ENCODE data around the gene TGFB2. TPM values are rescaled to one million over a fixed set of nuclear protein-coding genes. Genes with fewer than 3 reads are reported as not detected.
"Not testable (repeated sequence)": the region's sequence is repeated elsewhere in the genome, so short reads cannot be mapped to it uniquely, and the experiment has no call there.

TGFB2 gene
- polyA plus RNA-seq, 1 experiment, result 14.8 TPM

GRCh38 chr1:218317061-218317460 is 28.1 kb upstream of the TGFB2 start:
- Histone ChIP-seq H3K27ac (ENCODE audit: low read depth, low read length) (no peak overlapping the region), H3K27me3 (ENCODE audit: control insufficient read depth, insufficient read depth, low read length) (no peaks in the 10 kb centered on the region), H3K9me3 (ENCODE audit: control insufficient read depth, insufficient read depth, low read length) (no peaks in the 10 kb centered on the region), H3K4me3 (ENCODE audit: low read depth, low read length) (no peak overlapping the region)
- TF ChIP-seq, protein P1, sequence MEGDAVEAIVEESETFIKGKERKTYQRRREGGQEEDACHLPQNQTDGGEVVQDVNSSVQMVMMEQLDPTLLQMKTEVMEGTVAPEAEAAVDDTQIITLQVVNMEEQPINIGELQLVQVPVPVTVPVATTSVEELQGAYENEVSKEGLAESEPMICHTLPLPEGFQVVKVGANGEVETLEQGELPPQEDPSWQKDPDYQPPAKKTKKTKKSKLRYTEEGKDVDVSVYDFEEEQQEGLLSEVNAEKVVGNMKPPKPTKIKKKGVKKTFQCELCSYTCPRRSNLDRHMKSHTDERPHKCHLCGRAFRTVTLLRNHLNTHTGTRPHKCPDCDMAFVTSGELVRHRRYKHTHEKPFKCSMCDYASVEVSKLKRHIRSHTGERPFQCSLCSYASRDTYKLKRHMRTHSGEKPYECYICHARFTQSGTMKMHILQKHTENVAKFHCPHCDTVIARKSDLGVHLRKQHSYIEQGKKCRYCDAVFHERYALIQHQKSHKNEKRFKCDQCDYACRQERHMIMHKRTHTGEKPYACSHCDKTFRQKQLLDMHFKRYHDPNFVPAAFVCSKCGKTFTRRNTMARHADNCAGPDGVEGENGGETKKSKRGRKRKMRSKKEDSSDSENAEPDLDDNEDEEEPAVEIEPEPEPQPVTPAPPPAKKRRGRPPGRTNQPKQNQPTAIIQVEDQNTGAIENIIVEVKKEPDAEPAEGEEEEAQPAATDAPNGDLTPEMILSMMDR (IDR thresholded peaks at IDR 0.05; ENCODE audit: low read depth, low read length), result no peak
- POLR2A ChIA-PET, result interaction anchor here (0.7 kb wide), 1 partner anchor 11 kb away, joined by 3 read pairs; no protein-coding TSS in a partner anchor
- no peak for DNase-seq (ENCODE audit: low read depth, low spot score)
- CTCF ChIA-PET, result interaction anchor here (1.0 to 1.7 kb wide), 3 partner anchors 13 to 24 kb away, joined by 3 to 6 read pairs (median 6); no protein-coding TSS in a partner anchor

DNA sequence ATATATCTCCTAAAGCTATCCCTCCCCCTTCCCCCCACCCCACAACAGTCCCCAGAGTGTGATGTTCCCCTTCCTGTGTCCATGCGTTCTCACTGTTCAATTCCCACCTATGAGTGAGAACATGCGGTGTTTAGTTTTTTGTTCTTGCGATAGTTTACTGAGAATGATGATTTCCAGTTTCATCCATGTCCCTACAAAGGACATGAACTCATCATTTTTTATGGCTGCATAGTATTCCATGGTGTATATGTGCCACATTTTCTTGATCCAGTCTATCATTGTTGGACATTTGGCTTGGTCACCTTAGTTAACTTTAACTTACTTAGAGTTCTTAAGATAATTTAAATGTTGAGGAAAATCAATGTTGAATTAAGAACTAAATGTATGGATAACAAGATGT is 25.0 kb upstream of the TGFB2 start:
- POLR2A ChIA-PET; H3K4me3 ChIP-seq (ENCODE audit: low read depth, low read length); DNase-seq (ENCODE audit: low read depth, low spot score); H3K27me3 ChIP-seq (ENCODE audit: control insufficient read depth, insufficient read depth, low read length); H3K27ac ChIP-seq (ENCODE audit: low read depth, low read length): not testable (repeated sequence)
- CTCF ChIA-PET, result interaction anchor here (1.4 to 3.0 kb wide), 2 partner anchors 9 to 20 kb away, joined by 4 to 20 read pairs; no protein-coding TSS in a partner anchor
- H3K9me3 ChIP-seq (ENCODE audit: control insufficient read depth, insufficient read depth, low read length), result peaks cover 10% of the 10 kb centered on the region; the same call in 1 of the 2 replicates

DNA sequence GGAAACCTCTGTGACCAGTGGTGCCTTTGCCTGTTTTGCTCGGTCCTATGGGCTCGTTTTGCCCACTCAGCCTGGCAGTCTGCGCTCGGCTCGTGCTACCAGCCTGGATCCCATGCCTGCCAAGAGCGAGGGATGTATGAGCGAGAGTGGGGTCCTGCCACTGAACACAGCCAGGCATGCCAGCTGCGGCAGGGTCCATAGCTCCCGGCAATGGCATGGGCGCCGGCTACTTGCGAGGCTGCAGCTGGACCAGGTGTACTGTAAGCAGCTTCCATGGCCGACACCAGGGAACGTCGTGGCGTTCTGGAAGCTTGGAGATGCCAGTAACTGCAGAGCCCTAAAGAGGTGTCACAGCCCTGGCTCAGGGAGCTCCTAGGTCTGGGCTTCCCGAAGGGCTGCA is 22.4 kb upstream of the TGFB2 start:
- Histone ChIP-seq H3K9me3 (ENCODE audit: control insufficient read depth, insufficient read depth, low read length) (peaks cover 10% of the 10 kb centered on the region; the same call in 1 of the 2 replicates), H3K27me3 (ENCODE audit: control insufficient read depth, insufficient read depth, low read length) (no peaks in the 10 kb centered on the region), H3K4me3 (ENCODE audit: low read depth, low read length) (no peak overlapping the region), H3K27ac (ENCODE audit: low read depth, low read length) (no peak overlapping the region)
- POLR2A ChIA-PET, result interaction anchor here (1.1 kb wide), 1 partner anchor 23 kb away, joined by 3 read pairs; the partner anchor contains the start of gene TGFB2
- DNase-seq (ENCODE audit: low read depth, low spot score), result no peak
- TF ChIP-seq, protein P1 (IDR thresholded peaks at IDR 0.05; ENCODE audit: low read depth, low read length), result no peak
- CTCF ChIA-PET, result interaction anchor here (1.6 to 1.9 kb wide), 2 partner anchors 16 to 1243 kb away, joined by 5 to 7 read pairs; no protein-coding TSS in a partner anchor

DNA sequence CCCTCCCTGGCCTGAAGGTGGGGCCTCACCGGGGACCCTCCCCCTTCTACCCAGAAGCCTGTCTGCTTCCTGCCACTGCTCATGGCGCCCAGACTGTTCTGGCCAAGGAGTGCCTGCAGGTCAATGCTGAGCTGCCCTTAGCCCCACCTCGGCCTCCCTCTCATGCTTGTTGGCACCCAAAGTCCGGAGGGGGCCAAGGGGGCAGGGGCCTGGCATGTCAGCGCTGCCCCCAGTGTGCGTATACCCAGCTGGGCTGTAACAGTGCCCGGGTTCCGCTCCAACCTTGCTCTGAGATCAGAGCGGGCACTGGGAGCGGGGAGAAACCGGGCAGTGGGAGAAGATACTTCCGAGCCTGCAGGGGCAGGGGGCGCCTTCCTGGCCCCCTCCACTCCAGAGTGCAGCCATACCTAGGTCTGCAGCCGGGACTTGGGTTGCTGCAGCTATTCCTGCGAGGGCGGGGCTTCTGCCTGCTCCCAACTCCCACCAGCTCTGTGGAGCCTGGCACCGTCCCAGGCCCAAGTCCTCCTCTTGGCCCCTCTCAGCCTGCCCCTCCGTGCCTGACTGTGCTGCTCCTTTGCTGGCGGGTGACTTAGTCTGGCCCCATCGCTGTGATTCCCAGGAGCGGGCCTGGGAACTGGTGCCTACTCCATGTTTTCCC is 21.4 kb upstream of the TGFB2 start:
- Histone ChIP-seq H3K27ac (ENCODE audit: low read depth, low read length) (no peak overlapping the region), H3K9me3 (ENCODE audit: control insufficient read depth, insufficient read depth, low read length) (peaks cover 10% of the 10 kb centered on the region; the same call in 1 of the 2 replicates), H3K27me3 (ENCODE audit: control insufficient read depth, insufficient read depth, low read length) (no peaks in the 10 kb centered on the region), H3K4me3 (ENCODE audit: low read depth, low read length) (no peak overlapping the region)
- ChIA-PET POLR2A (no interaction called here), CTCF (interaction anchor here (1.6 kb wide), 1 partner anchor 1243 kb away, joined by 5 read pairs; no protein-coding TSS in a partner anchor)
- TF ChIP-seq, protein P1 (IDR thresholded peaks at IDR 0.05; ENCODE audit: low read depth, low read length), result no peak
- DNase-seq (ENCODE audit: low read depth, low spot score), result no peak

DNA sequence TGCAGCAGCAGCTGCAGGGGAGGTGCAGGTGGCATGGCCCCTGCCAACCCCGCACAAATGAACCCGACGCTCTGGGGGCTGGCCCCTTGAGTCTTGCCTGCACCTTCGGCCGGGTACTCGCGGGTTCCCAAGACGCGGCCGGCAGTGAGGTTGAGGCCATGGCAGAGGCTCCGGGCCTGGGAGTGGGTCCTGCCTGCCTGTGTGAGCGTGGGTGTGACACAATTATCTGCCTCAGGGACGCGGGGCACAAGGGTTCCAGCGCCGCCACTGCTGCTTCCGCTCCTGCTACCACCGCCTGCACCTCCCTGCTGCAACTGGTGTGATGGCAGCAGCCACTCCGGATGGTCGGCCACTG is 20.9 kb upstream of the TGFB2 start:
- ChIA-PET CTCF (no interaction called here), POLR2A (no interaction called here)
- Histone ChIP-seq H3K9me3 (ENCODE audit: control insufficient read depth, insufficient read depth, low read length) (peaks cover 10% of the 10 kb centered on the region; the same call in 1 of the 2 replicates), H3K27ac (ENCODE audit: low read depth, low read length) (no peak overlapping the region), H3K27me3 (ENCODE audit: control insufficient read depth, insufficient read depth, low read length) (no peaks in the 10 kb centered on the region), H3K4me3 (ENCODE audit: low read depth, low read length) (no peak overlapping the region)
- TF ChIP-seq, protein P1 (IDR thresholded peaks at IDR 0.05; ENCODE audit: low read depth, low read length), result no peak
- DNase-seq (ENCODE audit: low read depth, low spot score), result no peak

Data from AG04450 (cell line).